Measurements from ENCODE around the gene MGST3.
A peak's percentile ranks its signal among the peaks of the same experiment; 100 is the strongest.
"Not testable (repeated sequence)": the region's sequence is repeated elsewhere in the genome, so short reads cannot be mapped to it uniquely, and the experiment has no call there.

The MGST3 gene

DNA sequence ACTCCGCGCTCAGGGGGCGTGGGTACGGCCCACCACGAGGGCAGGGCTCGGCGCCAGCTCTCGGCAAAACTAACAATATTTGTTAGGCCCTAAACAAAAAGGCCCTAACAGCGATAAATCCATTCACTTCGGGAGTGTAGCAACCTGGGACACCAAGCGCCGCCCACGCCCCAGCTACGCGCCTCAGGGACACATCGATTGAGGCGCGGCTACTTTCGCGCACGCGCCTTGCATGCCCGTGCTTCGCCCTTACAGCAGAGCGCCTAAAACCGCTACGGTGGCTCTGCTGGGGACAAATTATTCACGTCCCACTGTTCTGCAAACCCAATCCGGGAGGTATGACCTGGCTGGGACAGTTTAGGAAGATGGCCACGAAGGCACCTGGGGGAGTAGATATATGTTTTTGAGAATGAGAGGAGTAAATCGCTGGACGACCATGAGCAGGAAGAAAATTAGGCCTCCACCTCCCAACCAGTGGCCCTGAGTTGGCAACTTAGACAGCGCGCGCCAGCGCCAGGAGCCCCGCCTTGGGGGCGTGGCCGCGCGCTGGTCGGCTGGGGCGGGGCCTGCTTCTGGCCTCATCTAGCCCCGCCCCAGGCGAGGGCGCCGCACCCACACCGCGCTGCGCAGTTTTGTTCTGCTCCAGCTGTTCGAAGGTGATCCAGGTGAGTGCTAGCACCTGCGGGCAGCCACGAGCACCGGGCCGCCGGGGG lies at the start of gene MGST3:
Gene MGST3, plus strand, starts transcription at position 606 of the 713 bp plus-strand sequence. CDS start 18,614 bp downstream, outside the sequence.
- DNase-seq: peak; percentile 96

DNA sequence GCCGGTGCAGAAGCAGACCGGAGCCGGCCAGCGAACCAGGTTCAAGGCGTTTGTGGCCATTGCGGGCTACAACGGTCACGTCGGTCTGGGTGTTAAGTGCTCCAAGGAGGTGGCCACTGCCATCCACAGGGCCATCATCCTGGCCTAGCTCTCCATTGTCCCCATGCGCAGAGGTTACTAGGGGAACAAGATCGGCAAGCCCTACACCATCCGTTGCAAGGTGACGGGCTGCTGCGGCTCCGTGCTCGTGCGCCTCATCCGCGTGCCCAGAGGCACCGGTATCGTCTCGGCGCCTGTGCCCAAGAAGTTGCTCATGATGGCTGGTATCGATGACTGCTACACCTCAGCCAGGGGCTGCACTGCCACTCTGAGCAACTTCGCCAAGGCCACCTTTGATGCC lies 49.1 kb upstream of the MGST3 start:
- DNase-seq: no peak

DNA sequence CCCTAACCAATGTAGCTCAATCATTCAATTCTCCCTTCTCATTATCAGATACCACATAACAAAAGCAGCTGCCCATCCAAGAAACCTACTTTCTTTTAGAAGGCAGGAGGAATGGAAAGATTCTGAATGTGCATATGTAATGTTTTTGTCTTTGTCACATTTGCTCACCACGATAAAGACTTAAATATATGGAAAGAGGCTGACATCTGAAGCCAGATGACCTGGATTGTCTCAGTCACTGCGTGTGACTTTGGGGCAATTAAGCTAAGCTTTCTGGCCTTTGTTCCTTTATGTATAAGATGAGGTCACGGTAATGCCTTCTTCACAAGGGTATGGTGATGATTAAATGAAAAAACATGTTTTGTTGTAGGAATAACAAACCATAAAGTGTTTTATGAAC lies 44.6 kb upstream of the MGST3 start:
- DNase-seq: no peak

DNA sequence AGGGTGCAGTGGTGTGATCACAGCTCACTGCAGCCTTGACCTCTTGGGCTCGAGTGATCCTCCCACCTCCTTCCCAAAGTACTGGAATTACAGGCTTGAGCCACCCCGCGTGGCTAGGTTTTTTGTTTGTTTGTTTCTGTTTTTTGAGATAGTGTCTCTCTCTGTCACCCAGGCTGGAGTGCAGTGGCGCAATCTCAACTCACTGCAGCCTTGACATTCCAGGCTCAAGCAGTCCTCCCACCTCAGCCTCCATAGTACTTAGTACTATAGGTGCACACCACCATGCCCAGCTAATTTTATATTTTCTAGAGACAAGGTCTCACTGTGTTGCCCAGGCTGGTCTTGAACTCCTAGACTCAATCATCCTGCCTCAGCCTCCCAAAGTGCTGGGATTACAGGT lies 39.6 kb upstream of the MGST3 start:
- not testable (repeated sequence) for DNase-seq

DNA sequence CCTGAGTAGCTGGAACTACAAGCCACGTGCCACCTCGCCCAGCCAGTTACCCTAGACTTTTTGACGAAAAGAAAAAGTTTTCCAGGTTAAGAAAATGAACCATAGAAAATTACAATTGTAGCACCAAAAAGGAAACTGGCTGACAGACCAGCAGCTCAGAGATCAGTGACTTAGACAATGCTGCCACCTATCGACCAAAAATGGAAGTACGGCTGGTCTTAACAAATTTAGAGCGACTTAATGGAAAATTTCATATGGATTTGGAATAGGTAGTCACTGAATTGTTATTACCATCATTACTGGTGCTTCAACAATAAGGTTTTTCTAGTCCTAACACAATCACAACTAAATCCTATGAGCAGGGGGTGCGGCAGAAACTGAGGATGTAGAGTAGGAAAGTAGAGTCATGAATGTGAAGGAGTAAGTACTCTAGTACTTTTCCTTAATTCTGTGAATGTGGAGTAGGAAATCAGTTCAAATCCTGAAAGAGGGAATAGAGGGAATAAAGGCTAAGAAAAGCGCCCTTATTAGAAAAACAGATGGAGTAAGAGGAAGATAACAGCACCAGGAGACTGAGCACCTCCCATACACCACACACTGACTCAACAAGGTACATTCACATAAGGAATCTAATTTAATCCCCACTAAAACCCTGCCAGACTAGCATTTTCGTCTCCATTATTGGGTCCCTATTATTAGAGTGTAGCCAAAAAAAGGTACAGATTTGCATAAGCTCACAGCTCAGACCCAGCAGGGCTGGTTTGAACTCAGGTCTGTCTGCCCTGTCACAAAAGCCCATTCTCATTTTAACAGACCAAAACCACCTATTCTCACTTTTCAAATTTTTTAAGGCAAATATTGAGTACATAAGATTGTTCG lies 37.9 kb upstream of the MGST3 start:
- peak; percentile 69 for DNase-seq

DNA sequence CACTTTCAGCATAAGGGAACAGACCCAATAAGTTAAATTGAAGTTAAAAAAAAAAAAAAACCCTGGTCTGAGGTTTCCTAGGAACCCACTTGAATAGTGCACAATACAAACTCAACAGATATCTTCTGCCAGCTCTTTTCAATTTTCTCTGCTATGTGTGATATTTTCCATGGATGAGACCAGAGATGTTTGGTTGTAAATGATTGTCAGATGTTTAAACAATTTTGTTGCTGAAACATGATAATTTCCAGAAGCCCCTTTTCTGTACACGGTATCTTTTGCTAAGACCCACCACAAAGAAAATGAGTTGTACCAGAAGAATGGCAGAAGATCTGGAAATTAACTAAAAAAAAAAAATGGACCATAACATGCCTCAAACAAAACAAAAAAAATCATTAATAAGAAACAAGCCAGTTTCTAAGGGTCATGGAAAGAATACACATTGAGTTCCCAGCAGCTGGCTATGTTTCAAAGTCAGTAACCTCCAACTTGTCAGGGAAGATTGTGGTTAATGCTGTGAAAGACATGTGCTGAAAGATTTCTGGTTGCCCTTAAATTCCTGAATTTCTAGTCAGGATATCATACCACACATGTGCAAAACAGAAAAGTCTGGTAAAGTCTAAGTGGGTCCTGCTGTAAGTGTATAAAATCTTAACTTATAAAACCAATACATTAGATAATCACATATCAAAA lies 35.6 kb upstream of the MGST3 start:
- peak; percentile 62 for DNase-seq

DNA sequence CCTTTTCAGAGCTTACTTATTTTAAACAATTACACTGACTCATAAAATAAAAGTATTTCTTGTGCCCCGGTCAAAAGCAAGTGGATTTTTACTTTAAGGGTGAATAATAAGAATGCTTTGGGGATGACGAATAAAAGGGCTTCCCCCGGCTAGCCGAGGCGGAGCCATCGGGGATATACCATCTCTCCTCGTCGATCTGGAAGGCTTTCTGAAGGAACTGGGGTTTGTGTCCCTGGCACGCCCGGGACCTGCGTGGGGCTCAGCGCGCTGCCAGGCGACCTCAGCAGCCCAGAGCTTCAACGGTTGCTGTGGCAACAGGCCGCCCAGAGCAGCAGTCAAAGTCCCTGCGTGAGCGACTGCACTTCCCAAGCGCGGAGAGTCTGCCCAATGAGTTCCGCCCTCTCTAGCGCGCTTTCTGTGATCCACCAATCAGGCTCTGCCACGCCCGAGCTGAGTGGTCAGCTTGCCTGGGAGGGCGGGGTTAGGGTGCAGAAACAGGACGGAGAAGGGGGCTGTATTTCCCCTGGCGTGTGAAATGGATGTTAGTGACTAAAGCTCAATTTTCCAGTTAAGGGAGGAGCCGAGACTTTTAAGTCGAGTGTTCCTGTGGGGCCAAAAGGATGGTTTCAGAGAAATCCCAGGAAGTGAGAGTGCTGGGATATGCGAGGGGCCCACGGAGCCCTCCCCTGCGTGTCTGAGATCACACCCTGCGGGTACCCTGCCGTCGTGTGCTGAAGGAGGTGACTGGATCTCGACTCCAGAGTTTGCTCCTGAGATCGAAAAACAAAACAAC lies 33.0 kb upstream of the MGST3 start:
- DNase-seq: peak; percentile 98

DNA sequence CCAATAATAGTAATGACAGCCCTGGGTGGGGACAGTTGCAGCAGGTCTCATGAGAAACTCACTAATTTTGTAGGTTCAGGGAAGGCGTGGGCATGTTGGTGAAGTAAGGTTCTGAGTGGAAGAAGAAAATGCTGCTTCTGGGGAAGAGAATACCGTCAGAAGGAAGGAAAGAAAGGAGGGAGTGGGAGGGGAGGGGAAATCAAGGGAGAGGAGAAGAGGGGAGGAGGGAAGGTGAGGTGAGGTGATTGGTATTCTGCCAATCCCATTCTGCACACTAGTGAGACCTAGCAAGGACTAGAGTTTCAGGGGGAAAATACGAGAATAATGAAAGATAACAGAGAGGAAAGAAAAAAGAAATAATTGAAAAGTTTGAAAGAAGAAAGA lies 32.4 kb upstream of the MGST3 start:
- DNase-seq: no peak

DNA sequence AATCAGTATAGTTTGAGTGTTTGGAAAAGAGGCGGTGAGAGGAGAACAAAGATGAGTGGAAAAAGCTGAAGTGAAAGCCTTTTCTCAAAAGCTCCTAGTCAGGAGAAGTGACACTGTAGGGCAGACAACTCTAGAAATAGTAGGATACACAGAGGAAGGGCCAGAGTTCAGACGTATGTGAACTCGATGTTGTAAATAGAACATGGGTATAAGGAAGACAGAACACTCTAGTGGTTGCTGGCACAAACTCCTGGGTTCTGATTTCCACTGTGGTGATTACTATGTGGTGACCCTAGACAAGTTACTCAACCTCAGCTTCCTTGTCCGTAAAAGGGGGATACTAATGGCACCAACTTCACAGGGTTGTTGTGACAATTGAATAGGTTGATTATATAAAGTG lies 30.2 kb upstream of the MGST3 start:
- no peak for DNase-seq

DNA sequence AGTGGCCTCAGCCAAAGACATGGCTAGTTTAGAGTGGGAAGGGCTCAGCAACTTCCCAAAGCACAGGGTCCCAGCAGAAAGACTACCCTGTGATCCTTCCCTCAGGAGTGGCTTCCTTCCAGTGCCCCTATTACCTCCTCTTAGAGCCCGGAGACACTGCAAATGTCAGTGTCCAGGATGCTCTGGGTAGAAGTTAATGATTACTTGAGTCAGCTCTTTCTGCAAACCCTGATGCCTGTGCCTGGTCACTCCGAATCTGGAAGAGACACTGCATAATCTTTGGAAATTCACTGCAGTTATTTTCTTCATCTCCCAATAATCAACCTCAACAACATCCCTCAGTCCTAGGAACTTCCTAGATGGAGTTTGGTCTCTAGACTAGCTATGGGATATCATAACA lies 27.2 kb upstream of the MGST3 start:
- no peak for DNase-seq

DNA sequence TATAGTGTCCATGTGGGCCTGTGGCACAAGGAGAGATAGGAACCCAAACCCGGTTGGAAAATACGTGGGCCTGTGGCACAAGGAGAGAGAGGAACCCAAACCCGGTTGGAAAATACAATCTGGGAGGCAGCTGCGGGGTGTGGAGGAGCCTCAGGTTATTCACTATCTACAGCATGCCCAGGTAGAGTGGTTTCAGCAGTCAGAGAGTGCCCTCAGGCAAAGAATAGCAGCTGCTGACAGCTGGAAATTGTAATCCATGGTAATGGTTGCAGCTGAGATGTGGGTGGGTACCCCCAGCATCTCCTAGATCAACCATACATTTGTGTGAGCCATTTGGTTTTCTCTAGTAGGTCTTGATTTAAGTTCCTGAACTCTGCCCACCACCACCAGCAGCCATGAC lies 25.8 kb upstream of the MGST3 start:
- DNase-seq: no peak

DNA sequence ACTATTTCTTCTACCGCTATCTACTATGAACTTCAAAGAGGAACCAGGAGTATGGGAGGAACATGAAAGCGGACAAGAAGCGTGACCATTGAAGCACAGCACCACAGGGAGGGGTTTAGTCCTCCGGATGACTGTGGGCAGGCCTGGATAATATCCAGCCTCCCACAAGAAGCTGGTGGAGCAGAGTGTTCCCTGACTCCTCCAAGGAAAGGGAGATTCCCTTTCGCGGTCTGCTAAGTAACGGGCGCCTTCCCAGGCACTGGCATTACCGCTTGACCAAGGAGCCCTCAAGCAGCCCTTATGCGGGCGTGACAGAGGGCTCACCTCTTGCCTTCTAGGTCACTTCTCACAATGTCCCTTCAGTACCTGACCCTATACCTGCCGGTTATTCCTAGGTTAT lies 24.4 kb upstream of the MGST3 start:
- DNase-seq: not testable (repeated sequence)

DNA sequence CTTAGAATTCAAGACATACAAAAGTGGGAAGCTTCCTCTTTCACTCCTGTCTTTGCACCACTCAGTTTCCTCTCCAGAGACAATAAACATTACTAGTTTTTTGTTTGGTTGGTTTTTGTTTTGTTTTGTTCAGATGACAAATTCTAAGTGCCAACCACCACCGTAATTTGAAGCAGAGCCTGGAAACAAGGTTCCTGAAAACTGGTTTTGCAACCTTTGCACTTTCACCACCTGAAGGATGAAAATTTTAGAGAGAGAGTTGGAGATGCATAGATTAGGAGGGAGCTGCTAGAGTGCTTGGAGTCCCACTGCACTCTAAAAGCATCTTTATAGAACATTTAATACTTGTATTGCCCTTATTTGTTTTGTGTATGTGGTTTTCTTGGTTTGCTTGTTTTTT lies 20.2 kb upstream of the MGST3 start:
- no peak for DNase-seq

DNA sequence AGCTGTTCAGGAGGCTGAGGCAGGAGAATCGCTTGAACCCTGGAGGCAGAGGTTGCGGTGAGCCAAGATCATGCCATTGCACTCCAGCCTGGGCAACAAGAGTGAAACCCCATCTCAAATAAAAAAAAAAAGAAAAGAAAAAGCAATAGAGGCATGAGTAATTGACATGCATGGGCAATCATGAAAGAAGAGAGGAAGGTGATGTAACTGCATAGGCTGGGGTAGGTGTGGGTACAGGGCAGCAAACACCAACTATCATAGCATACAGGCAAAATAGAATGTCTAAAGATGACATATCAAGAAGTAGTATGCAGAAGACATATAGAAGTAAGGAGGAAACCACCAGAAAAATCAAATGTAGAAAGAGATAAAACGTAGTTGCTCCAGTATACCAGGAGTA lies 19.0 kb upstream of the MGST3 start:
- no peak for DNase-seq

DNA sequence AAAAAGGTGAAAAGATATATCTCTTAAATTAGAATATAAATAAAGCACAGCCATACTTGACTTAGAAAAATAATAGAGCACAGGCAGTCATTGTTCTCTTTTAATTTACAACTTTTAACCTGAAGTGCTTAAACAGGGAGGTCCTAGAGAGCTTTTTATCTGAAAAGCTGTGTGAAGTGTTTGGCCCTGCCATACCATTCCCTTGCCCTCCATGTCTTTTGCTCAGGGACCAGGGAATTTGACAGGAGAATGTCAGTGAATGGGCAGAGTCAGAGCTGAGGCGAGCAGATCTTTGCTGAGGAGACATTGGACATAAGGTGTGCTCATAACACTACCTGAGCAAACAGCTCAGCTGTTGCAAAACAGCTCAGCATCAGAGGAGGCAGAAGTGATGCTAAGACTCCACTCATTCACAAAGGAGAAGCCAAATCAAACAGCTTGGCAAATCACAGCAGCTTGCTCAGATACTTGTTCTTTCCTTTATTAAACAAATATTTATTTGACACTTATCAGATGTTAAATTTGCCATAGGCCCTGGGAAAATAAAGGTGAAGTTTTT lies 14.9 kb upstream of the MGST3 start:
- DNase-seq: no peak

DNA sequence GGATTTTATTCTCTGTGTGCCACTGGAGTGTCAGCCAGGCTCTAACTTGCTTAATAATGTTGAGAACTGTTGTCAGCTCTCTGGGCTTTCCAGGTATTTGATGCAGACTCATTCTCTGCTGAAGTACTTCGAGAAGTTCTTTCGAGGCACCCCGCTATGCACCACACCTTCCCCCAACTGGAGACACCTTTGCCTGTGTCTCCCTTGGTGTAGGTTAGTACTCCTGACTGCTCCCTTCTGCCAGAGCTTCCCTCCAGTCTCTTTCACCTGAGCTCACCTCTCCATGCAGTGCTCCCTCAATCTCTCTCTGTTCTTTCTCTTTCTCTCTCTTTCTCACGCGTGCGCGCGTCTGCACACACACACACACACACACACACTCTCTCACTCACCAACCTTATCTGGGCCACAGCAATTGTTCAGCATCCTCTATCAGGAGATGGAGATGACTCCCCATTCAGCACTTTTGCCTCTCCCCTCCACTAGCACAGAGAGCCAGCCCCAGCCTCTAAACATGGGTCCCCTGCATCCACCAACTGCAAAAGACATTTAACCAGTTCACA lies 14.0 kb upstream of the MGST3 start:
- DNase-seq: no peak

DNA sequence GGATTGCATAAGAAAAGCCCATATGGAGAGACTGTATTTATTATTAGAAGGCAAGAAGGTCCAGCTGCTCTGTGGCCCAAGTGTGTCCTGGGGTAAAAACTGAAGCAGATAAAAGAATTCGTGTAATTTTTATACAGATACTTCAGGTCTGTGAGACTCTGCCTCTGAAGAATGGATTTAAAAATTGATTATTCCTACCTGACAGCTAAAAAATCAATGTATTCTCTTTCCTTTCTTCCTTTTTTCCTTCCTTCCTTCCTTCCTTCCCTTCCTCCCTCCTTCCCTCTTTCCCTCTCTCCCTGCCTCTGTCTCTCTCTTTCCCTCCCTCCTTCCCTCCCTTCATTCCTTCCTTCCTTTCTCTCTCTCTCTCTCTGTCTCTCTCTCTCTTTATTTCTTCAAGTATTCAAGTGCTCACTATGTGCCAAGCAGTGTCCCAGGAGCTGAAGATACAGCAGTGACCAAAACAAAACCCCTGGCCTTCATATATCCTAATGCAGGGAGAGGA lies 11.3 kb upstream of the MGST3 start:
- no peak for DNase-seq

DNA sequence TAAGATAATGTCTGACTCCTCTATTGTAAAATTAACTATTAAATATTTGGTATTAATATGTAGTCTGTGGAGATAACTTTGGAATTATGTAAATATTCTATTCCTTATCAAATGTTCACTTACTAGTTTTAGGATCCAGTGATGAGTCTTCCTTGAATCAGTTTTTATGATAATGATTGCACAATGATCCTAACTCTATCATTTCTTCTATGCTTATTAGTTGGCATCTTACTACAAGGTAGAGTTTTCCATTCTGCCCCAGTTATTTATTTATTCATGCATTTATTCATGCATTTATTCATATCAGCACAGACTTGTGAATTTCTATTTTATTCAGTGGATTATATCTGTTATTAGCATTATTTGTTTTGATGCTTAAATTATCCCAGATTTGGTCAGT lies 7.4 kb upstream of the MGST3 start:
- DNase-seq: no peak

DNA sequence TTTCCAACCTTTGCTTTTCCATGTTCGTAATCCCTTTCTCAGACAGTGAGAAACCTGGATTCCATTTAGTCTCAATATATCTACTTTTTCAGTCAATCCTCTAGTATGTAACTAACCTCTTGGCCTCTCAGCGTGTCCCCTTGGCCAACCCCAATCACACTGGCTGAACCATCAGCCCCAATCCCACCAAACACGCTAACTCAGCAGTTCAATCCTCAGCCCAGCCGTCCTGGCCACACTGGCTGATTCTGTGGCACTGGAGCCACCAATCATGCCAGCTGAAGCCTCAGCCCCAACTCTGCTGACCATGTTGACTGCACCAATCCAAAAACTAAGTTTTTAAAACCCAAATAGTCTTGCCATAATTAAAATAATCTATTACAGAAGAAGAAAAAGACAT lies 6.6 kb upstream of the MGST3 start:
- DNase-seq: no peak

DNA sequence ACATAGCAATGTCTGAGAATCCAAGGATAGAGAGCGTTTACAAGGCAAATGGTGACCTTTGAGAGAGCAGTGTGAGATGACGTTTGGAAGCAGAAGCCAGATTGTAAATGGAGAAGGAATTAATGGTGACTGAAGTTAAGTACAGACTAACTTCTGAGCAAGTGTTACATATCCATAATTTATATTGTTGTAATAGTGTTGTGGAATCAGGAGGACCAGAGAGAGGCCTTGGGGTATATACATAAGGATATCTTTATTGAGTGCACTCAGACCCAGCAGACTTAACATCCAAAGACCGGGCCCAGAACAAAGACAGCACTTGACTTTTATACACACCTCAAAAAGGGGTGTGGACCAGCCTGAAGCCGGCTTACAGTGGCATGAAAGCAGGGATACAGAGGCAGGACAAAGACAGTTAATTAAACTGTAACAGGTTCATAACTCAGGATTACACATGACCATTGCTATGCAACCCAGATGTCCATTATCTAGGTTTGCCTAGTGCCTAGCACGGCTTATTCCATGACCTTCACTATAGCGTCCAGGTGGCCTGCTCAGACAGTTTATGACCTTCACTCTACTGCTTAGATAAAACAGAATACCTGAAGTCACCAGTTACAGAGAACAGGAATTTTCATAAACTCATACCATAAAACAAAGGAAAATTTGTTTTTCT lies 2.7 kb upstream of the MGST3 start:
- no peak for DNase-seq

DNA sequence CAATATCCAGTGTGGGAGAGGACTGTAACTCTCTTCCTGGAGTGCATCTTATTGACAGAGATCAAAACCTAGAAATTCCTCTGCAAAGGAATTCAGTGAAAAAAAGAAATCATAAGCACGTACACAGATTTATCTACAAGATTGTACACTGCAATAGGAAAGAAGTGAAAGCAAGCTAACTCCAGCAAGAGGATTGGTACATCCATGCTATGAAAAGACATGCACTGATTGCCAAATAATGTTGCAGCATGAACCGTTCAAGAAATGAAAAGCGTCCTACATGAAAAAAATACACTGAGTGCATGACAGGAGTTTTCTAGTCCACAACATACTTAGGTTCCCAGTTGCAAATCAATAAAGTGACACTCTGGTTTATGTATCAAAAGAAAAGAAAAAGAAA lies 1.9 kb upstream of the MGST3 start:
- DNase-seq: no peak
